Right lobe of liver (tissue), 6 donors: ENCODE measurements around the gene LEMD3. TPM values are rescaled to one million over a fixed set of nuclear protein-coding genes. Genes with fewer than 3 reads are reported as not detected.
A peak's percentile ranks its signal among the peaks of the same experiment; 100 is the strongest.

Experiments
- ATAC-seq, 4 donors: fragments of 200-7000 bp; cut with Tn5 transposase; one replicate each; pipeline ENCODE4 v1.9.1; 2020; ENCODE audit warnings: mild to moderate bottlenecking in 4 of 4, moderate library complexity in 4 of 4
- DNase-seq, 3 donors: peaks; one replicate each; pipeline ENCODE4 v3.0.0-alpha.2; 2020
- H3K27ac ChIP-seq, 3 donors: fragments of 200-600 bp; one replicate each; pipeline ENCODE4 v1.8.0; 2022
- H3K27me3 ChIP-seq, 2 donors: fragments of 200-600 bp; one replicate each; pipeline ENCODE4 v1.8.0; 2022
- H3K36me3 ChIP-seq, 4 donors: fragments of 200-600 bp; sonication (generic) in 1 of 4; one replicate each; pipeline versions ENCODE4 v1.5.1 to v1.8.0; 2017 to 2022; ENCODE audit warnings: control low read depth in 1 of 4
- H3K4me1 ChIP-seq, 4 donors: fragments of 200-600 bp; sonication (generic) in 1 of 4; one replicate each; pipeline versions ENCODE4 v1.5.1 to v1.8.0; 2017 to 2022; ENCODE audit warnings: control low read depth in 1 of 4
- H3K4me3 ChIP-seq, 3 donors: fragments of 200-600 bp; one replicate each; pipeline ENCODE4 v1.8.0; 2022
- H3K9me3 ChIP-seq, 4 donors: fragments of 200-600 bp; sonication (generic) in 1 of 4; one replicate each; pipeline versions ENCODE4 v1.5.1 to v1.8.0; 2017 to 2022; ENCODE audit warnings: control low read depth in 1 of 4
- CTCF ChIP-seq, 4 donors: fragments of 200-600 bp in 3 of 4; fragments of 450-650 bp in 1 of 4; IDR thresholded peaks; one replicate each; pipeline versions ENCODE4 v1.5.1 to v1.8.0; 2016 to 2022; ENCODE audit warnings: antibody characterized with exemption in 4 of 4, mild to moderate bottlenecking in 2 of 4
- POLR2A ChIP-seq: fragments of 450-650 bp; IDR thresholded peaks from one replicate; pipeline ENCODE4 v1.6.1; 2017; ENCODE audit warnings: antibody characterized with exemption, mild to moderate bottlenecking
- WGBS: methylation state at CpG from one replicate; pipeline ENCODE4 v1.1.6; 2018; ENCODE audit warnings: low coverage, low lambda C conversion rate; ENCODE audit not compliant: insufficient coverage; ENCODE audit errors: missing lambda C conversion rate; 5-methylcytosine and 5-hydroxymethylcytosine counted together
- intact Hi-C, 2 donors: fragments of 100-400 bp; cut with DNase I; formaldehyde crosslinking; loops; one replicate each; pipeline versions ENCODE4 v1.11.2 to v1.14.1; 2022
- total RNA-seq, 6 experiments: library from RNA; depleted of rRNA in 2 of 6; stranded (reverse); fragments of >200 nt in 2 of 6; fragmentation: NEBNext Ultra II Directional in 3 of 6; extraction: Animal tissue kit (Norgen Biotek cat#: 25700) in 3 of 6; gene quantifications; one replicate each; pipeline versions ENCODE4 v1.1.0 to v1.2.4, GENCODE V29; 2016 to 2023
- donor health status: DM: no; HTN: yes; CAD: no.
- donor health status: DM: no; HTN: no; CAD: no.
- donor health status: DM: no; HTN: no; CAD: no.
- donor health status: DM: no; HTN: yes; CAD: no.
- donor health status: DM: no; HTN: yes; CAD: no.

LEMD3 gene
- total RNA-seq, 6 experiments from 2014 or later = 8.6 to 19.0 (median 11.6) TPM

- Histone ChIP-seq H3K9me3 (no peaks in the 10 kb centered on the region), H3K27me3 (no peaks in the 10 kb centered on the region), H3K4me1 (peaks cover 0 to 40% (median 13%) of the 10 kb centered on the region in 4 donors), H3K4me3 (peak overlapping the region; percentile 88 to 94 (median 93)), H3K36me3 (no peaks in the 10 kb centered on the region), H3K27ac (peak overlapping the region; percentile 89 to 94 (median 94))
- peak; percentile 72 to 80 (median 77) for DNase-seq
- ATAC-seq = peak; percentile 66 to 70 (median 68)
- WGBS = under 1% methylated on average over 26 of the region's 47 CpGs
- intact Hi-C loops = no loop called here
- no peak for TF ChIP-seq CTCF (IDR thresholded peaks at IDR 0.05)
- peak; percentile 8 for TF ChIP-seq POLR2A
Observed at GRCh38 chr12:65170209-65170881, 962 bp downstream of the LEMD3 start.

DNA sequence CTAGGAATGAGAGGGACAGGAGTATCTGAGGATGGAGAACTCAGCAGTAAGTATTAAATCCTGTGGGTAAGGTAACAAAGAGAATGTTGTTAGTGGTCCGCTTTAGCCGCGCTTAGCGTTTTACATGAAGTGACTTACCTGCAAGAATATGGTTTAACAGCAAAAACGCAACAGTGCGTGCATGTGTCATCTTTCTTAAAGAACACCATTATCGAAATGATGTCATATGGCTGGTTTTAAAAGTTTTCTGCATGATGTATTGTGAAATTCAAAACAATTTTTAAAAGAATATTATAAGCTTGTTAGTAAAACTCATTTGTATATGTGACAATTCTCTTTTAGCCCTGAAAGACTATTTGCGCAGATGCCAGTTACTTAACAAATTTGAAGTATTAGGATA is 1.7 kb downstream of the LEMD3 start:
- Histone ChIP-seq H3K4me3 (peak overlapping the region; percentile 88 to 94 (median 93)), H3K27ac (no peak overlapping the region), H3K9me3 (no peaks in the 10 kb centered on the region), H3K27me3 (no peaks in the 10 kb centered on the region), H3K36me3 (no peaks in the 10 kb centered on the region), H3K4me1 (peaks cover 0 to 40% (median 13%) of the 10 kb centered on the region in 4 donors)
- intact Hi-C loops = no loop called here
- DNase-seq = no peak
- no peak for ATAC-seq
- TF ChIP-seq POLR2A = no peak
- TF ChIP-seq CTCF (IDR thresholded peaks at IDR 0.05) = no peak
- 40% methylated on average over 8 of the region's 8 CpGs for WGBS

GRCh38 chr12:65171870-65172269 is 2.5 kb downstream of the LEMD3 start:
- no peak for DNase-seq
- intact Hi-C loops = no loop called here
- no peak overlapping the region for H3K27ac ChIP-seq
- H3K27me3 ChIP-seq = no peaks in the 10 kb centered on the region
- no peaks in the 10 kb centered on the region for H3K9me3 ChIP-seq
- no peak for ATAC-seq
- TF ChIP-seq CTCF (IDR thresholded peaks at IDR 0.05) (no peak), POLR2A (no peak)
- H3K4me3 ChIP-seq = peak overlapping the region in 2 of 3 donors; percentile 88 to 94
- peaks cover 0 to 40% (median 13%) of the 10 kb centered on the region in 4 donors for H3K4me1 ChIP-seq
- WGBS = 51% methylated on average over 3 of the region's 3 CpGs
- no peaks in the 10 kb centered on the region for H3K36me3 ChIP-seq

DNA sequence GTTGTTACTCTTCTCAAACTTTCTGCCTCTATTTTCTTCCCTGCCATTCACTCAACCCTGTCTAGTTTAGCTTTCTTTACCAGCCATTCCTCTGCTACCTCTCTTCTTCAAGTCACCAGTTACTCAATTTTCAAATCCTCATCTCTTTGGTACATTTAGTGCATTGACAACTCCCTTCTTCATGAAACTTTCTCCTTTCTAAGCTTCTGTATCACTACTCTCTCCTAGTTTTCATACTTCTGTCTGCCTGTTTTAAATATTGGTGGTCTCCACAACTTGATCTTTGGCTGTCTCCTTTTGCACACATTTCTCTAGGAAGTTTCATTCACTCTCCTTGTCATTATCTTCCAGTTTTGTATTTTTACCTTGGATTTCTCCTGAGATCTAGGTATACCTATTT is 6.0 kb downstream of the LEMD3 start:
- H3K4me1 ChIP-seq = peaks cover 0 to 36% (median 13%) of the 10 kb centered on the region in 4 donors
- H3K9me3 ChIP-seq = no peaks in the 10 kb centered on the region
- no peak for DNase-seq
- H3K27ac ChIP-seq = no peak overlapping the region
- TF ChIP-seq POLR2A = no peak
- no peak for TF ChIP-seq CTCF (IDR thresholded peaks at IDR 0.05)
- H3K4me3 ChIP-seq = no peak overlapping the region
- no peaks in the 10 kb centered on the region for H3K27me3 ChIP-seq
- H3K36me3 ChIP-seq = no peaks in the 10 kb centered on the region
- ATAC-seq = no peak
- intact Hi-C loops = no loop called here
